GM18909 (cell line): ENCODE data around the gene NHLH2.

Experiments
- ATAC-seq: cut with Tn5 transposase; IDR thresholded peaks from one replicate; pipeline ENCODE4 v1.9.1; 2021; ENCODE audit warnings: mild to moderate bottlenecking; ENCODE audit not compliant: unreplicated experiment, poor library complexity

NHLH2 gene

GRCh38 chr1:115840605-115841460 lies at the start of gene NHLH2:
TSS of gene NHLH2 (minus strand) at chr1:115841126. CDS start at chr1:115838372, 2,754 bp downstream.
- ATAC-seq, result no peak

- ATAC-seq, result no peak
These were observed 49.7 kb upstream of the NHLH2 start for GRCh38 chr1:115890580-115890979.

- ATAC-seq, result no peak
These were observed 48.0 kb upstream of the NHLH2 start for GRCh38 chr1:115888976-115889375.

GRCh38 chr1:115882913-115883902 lies 42.3 kb upstream of the NHLH2 start:
- no peak for ATAC-seq

GRCh38 chr1:115880981-115881672 lies 40.2 kb upstream of the NHLH2 start:
- ATAC-seq, result no peak

GRCh38 chr1:115879977-115880376 lies 39.1 kb upstream of the NHLH2 start:
- ATAC-seq, result no peak

GRCh38 chr1:115877511-115877910 lies 36.6 kb upstream of the NHLH2 start:
- no peak for ATAC-seq

- no peak for ATAC-seq
These were observed 34.0 kb upstream of the NHLH2 start for GRCh38 chr1:115874904-115875303.

GRCh38 chr1:115874497-115874896 lies 33.6 kb upstream of the NHLH2 start:
- ATAC-seq, result no peak

- ATAC-seq, result no peak
These were observed 32.3 kb upstream of the NHLH2 start for GRCh38 chr1:115873184-115873583.

- no peak for ATAC-seq
These were observed 28.1 kb upstream of the NHLH2 start for GRCh38 chr1:115869064-115869463.

- ATAC-seq, result no peak
These were observed 26.3 kb upstream of the NHLH2 start for GRCh38 chr1:115867216-115867615.

- no peak for ATAC-seq
These were observed 24.9 kb upstream of the NHLH2 start for GRCh38 chr1:115865704-115866380.

GRCh38 chr1:115862403-115862802 lies 21.5 kb upstream of the NHLH2 start:
- no peak for ATAC-seq

GRCh38 chr1:115854005-115854404 lies 13.1 kb upstream of the NHLH2 start:
- ATAC-seq, result no peak

GRCh38 chr1:115850937-115851336 lies 10.0 kb upstream of the NHLH2 start:
- no peak for ATAC-seq

GRCh38 chr1:115847787-115848186 lies 6.9 kb upstream of the NHLH2 start:
- no peak for ATAC-seq

- no peak for ATAC-seq
These were observed 2.0 kb upstream of the NHLH2 start for GRCh38 chr1:115842948-115843347.

- ATAC-seq, result no peak
These were observed 1.2 kb downstream of the NHLH2 start for GRCh38 chr1:115839679-115840237.
